HepG2 (cell line): ENCODE data around the gene ONECUT2. TPM values are rescaled to one million over a fixed set of nuclear protein-coding genes. Genes with fewer than 3 reads are reported as not detected.

ENCODE experiments used
- ATAC-seq: fragments of 200-7000 bp; cut with Tn5 transposase; 3 replicates; pipeline ENCODE4 v1.9.1; 2020; ENCODE audit warnings: mild to moderate bottlenecking, moderate library complexity
- BruUV-seq: library from RNA; stranded (reverse); fragments of 400-500 nt; replicated peaks from 2 replicates; lab custom pipeline; 2021; lab: Mats Ljungman, UMichigan
- CTCF ChIA-PET: fragments of 300-600 bp; formaldehyde crosslinking; extraction: SDS; loops from one replicate; lab custom pipeline; 2021; ENCODE audit warnings: low total read pairs, inconsistent platforms, low intra/inter-chr PET ratio; lab: Yijun Ruan, JAX
- POLR2A ChIA-PET: fragments of 350-600 bp; sonication (Branson Sonifier 250); formaldehyde crosslinking; loops from one replicate; lab custom pipeline; 2020; ENCODE audit warnings: antibody characterized with exemption, inconsistent platforms; lab: Yijun Ruan, JAX
- DNase-seq: peaks from one replicate; pipeline ENCODE4 v3.0.0-alpha.2; 2015; ENCODE audit warnings: low spot score
- FAIRE-seq: peaks from 3 replicates; lab custom pipeline; 2011; peaks lifted over from hg19 to GRCh38; lab: Jason Lieb, UNC
- H2AFZ ChIP-seq: one replicate; pipeline ENCODE4 v1.6.1; 2011; ENCODE audit warnings: low read length, inconsistent platforms
- H3K27ac ChIP-seq: fragments of 300-600 bp; 3 replicates; pipeline ENCODE4 v1.8.0; 2011; ENCODE audit warnings: mixed run types, mild to moderate bottlenecking, mixed read lengths, low read length, inconsistent platforms; ENCODE audit not compliant: insufficient read depth; ENCODE audit errors: extremely low read length
- H3K27me3 ChIP-seq, 2 experiments: fragments of 200-600 bp in 1 of 2; 2 replicates in 1 of 2; 3 replicates in 1 of 2; pipeline versions ENCODE4 v1.6.0 to v1.8.0; 2011; ENCODE audit warnings: low read length in 2 of 2, mild to moderate bottlenecking in 2 of 2, moderate library complexity in 2 of 2, inconsistent platforms in 1 of 2; ENCODE audit not compliant: insufficient read depth in 2 of 2, control insufficient read depth in 1 of 2
- H3K36me3 ChIP-seq, 2 experiments: fragments of 200-600 bp in 1 of 2; replicated peaks in 1 of 2; 2 replicates in 1 of 2; 3 replicates in 1 of 2; pipeline versions ENCODE4 v1.5.1 to v1.8.0; 2011; ENCODE audit warnings: low read length in 2 of 2, inconsistent platforms in 1 of 2; ENCODE audit not compliant: insufficient read depth in 2 of 2, control insufficient read depth in 1 of 2
- H3K4me1 ChIP-seq: 2 replicates; pipeline ENCODE4 v1.5.1; 2012; ENCODE audit warnings: low read length, inconsistent platforms; ENCODE audit not compliant: insufficient read depth
- H3K4me2 ChIP-seq: 2 replicates; pipeline ENCODE4 v1.6.0; 2011; ENCODE audit warnings: low read depth, low read length, inconsistent platforms
- H3K4me3 ChIP-seq, 3 experiments: fragments of 200-600 bp in 1 of 3; sonication (generic), shearing (Covaris generic) in 1 of 3; replicated peaks in 1 of 3; 2 replicates each; pipeline ENCODE4 v1.5.1; 2011 to 2016; ENCODE audit warnings: low read length in 3 of 3, inconsistent platforms in 2 of 3, low read depth in 2 of 3, mild to moderate bottlenecking in 2 of 3, control low read depth in 1 of 3, mixed read lengths in 1 of 3; ENCODE audit not compliant: insufficient read depth in 1 of 3
- H3K79me2 ChIP-seq: one replicate; pipeline ENCODE4 v1.6.1; 2011; ENCODE audit warnings: low read length, inconsistent platforms; ENCODE audit not compliant: insufficient read depth
- H3K9ac ChIP-seq: 2 replicates; pipeline ENCODE4 v1.6.0; 2011; ENCODE audit warnings: mild to moderate bottlenecking, low read depth, low read length, inconsistent platforms; ENCODE audit not compliant: insufficient read depth
- H3K9me3 ChIP-seq: 2 replicates; pipeline ENCODE4 v1.5.1; 2012; ENCODE audit warnings: mild to moderate bottlenecking, low read length
- H4K20me1 ChIP-seq: 2 replicates; pipeline ENCODE4 v1.6.0; 2011; ENCODE audit warnings: inconsistent platforms, mild to moderate bottlenecking, low read length, moderate library complexity; ENCODE audit not compliant: insufficient read depth
- EED ChIP-seq: sonication (generic); formaldehyde crosslinking; IDR thresholded peaks from 2 replicates; pipeline ENCODE4 v1.5.0; 2020; ENCODE audit warnings: mild to moderate bottlenecking, missing genetic modification reagents
- ELF3 ChIP-seq: IDR thresholded peaks from 2 replicates; pipeline ENCODE4 v1.6.1; 2016; ENCODE audit warnings: missing genetic modification reagents, missing compliant biosample characterization
- HDAC1 ChIP-seq: sonication (generic); formaldehyde crosslinking; IDR thresholded peaks from 2 replicates; pipeline ENCODE4 v1.5.1; 2020; ENCODE audit warnings: mild to moderate bottlenecking, missing genetic modification reagents
- JUN ChIP-seq: sonication (generic); formaldehyde crosslinking; IDR thresholded peaks from 2 replicates; pipeline ENCODE4 v1.4.0; 2020; ENCODE audit warnings: mild to moderate bottlenecking, missing genetic modification reagents
- MEF2D ChIP-seq: sonication (generic); formaldehyde crosslinking; IDR thresholded peaks from 2 replicates; pipeline ENCODE4 v1.5.1; 2020; ENCODE audit warnings: mild to moderate bottlenecking, missing genetic modification reagents
- REXO4 ChIP-seq: sonication (generic); formaldehyde crosslinking; IDR thresholded peaks from 2 replicates; pipeline ENCODE4 v1.8.0; 2022; ENCODE audit warnings: missing genetic modification reagents, mild to moderate bottlenecking, borderline replicate concordance
- SETDB1 ChIP-seq: sonication (generic); formaldehyde crosslinking; IDR thresholded peaks from 2 replicates; pipeline ENCODE4 v1.5.1; 2020; ENCODE audit warnings: missing genetic modification reagents, mild to moderate bottlenecking, borderline replicate concordance
- SOX6 ChIP-seq, 2 experiments: fragments of 450-650 bp in 1 of 2; sonication (generic) in 1 of 2; formaldehyde crosslinking in 1 of 2; IDR thresholded peaks; 2 replicates each; pipeline versions ENCODE4 v1.4.0 to v1.6.1; 2017 to 2020; ENCODE audit warnings: antibody characterized with exemption in 1 of 2, mild to moderate bottlenecking in 1 of 2, missing genetic modification reagents in 1 of 2
- ZNF160 ChIP-seq: sonication (generic); formaldehyde crosslinking; IDR thresholded peaks from 2 replicates; pipeline ENCODE4 v1.8.0; 2022; ENCODE audit warnings: mild to moderate bottlenecking, inconsistent platforms, missing genetic modification reagents
- ZNF20 ChIP-seq: sonication (generic); formaldehyde crosslinking; IDR thresholded peaks from 2 replicates; pipeline ENCODE4 v1.4.0; 2020; ENCODE audit warnings: mild to moderate bottlenecking, moderate library complexity, missing genetic modification reagents
- ZNF430 ChIP-seq: sonication (generic); formaldehyde crosslinking; IDR thresholded peaks from 2 replicates; pipeline ENCODE4 v1.9.0; 2021; ENCODE audit warnings: mild to moderate bottlenecking, missing genetic modification reagents
- WGBS: methylation state at CpG from one replicate; pipeline ENCODE4 v1.1.6; 2017; ENCODE audit warnings: low lambda C conversion rate; 5-methylcytosine and 5-hydroxymethylcytosine counted together
- in situ Hi-C: cut with HindIII; loops from 2 replicates; pipeline ENCODE4 v1.10.0; 2017; ENCODE audit warnings: low pct_unique_long_range_greater_than_20kb; ENCODE audit not compliant: extremely low pct_ligation_motif_present
- intact Hi-C: fragments of 100-400 bp; cut with micrococcal nuclease; formaldehyde crosslinking; loops from one replicate; pipeline ENCODE4 v1.10.0; 2022; ENCODE audit not compliant: unreplicated experiment
- polyA plus RNA-seq, 8 experiments: library from polyadenylated mRNA; depleted of rRNA in 3 of 8; stranded (reverse) in 7 of 8; unstranded in 1 of 8; fragments of >200 nt; fragmentation: Illumina TruSeq in 4 of 8; extraction: Trizol in 4 of 8; gene quantifications; 2 replicates each; pipeline versions ENCODE4 v1.2.1 to v1.2.3, GENCODE V29; 2011 to 2016; ENCODE audit warnings: low read depth in 4 of 8, missing spikeins in 1 of 8, mixed read lengths in 1 of 8; ENCODE audit not compliant: insufficient read depth in 1 of 8
- total RNA-seq, 5 experiments: library from RNA; depleted of rRNA; stranded (reverse); fragments of >200 nt; fragmentation: Illumina TruSeq; extraction: Trizol; gene quantifications; 2 replicates each; pipeline ENCODE4 v1.2.3, GENCODE V29; 2016; ENCODE audit warnings: low read depth in 1 of 5
- TF ChIP-seq, protein P1 (sequence below): sonication (generic); formaldehyde crosslinking; IDR thresholded peaks from 2 replicates; pipeline ENCODE4 v1.4.0; 2020; ENCODE audit warnings: missing genetic modification reagents
- TF ChIP-seq, protein P2 (sequence below), 2 experiments: fragments of 450-650 bp in 1 of 2; sonication (generic) in 1 of 2; formaldehyde crosslinking in 1 of 2; IDR thresholded peaks; 2 replicates each; pipeline versions ENCODE4 v1.6.1 to v1.8.0; 2016 to 2022; ENCODE audit warnings: antibody characterized with exemption in 1 of 2, mild to moderate bottlenecking in 1 of 2, missing genetic modification reagents in 1 of 2

ONECUT2 gene
- total and polyA plus RNA-seq, 2 of the 13 experiments (the other 11 are each of a cell fraction or from before 2014, with no cell fraction given): 3.0 to 3.2 TPM

DNA sequence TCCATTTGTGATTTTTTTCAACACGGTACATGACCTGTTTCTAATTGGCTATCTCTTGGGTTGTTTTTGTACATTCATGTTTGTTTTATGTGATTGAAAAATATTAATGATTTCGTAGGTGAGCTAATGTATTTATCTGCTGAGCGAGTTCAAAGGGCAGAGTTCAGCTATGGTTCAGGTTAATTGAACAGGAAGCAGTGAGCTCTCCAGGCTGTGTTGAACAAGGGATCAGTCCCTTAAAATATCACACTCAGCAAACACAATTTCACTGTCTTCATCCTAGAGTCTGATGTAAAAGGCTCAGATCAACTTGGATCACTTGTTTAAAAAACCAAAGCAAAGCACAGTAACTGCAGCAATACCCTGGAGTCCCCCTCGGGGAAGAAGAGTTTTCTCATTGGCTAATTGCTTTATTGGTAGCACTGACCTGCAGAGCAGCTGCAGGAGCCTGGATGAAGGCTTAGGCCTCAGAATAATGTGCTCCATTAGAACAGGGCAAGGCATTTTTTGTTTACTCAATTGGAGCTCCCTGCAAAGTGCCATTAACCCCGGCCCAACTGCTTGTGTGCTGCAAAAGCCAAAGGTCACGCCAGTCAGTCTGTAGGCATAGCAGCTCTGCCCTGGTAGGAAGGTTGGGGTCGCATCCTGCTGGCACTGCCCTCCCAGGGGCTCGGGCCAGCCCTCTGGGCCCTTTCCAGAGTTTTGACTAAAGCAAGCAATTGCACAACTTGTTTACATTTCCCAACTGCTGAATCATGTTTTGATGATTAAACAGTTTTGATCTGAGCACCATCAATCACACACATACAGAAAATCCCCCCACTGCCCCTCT is 10.5 kb downstream of the ONECUT2 start:
- BruUV-seq: no TSS peak
- ATAC-seq: peak; percentile 75
- H3K4me3 ChIP-seq: peak overlapping the region in 2 of 3 experiments; percentile 13 to 49; a peak in 3 of 6 replicates
- H3K4me1 ChIP-seq: peaks cover 53% of the 10 kb centered on the region
- in situ Hi-C loops: loop anchor here (10.0 kb wide), 2 partner anchors 581 to 701 kb away; no protein-coding TSS in a partner anchor
- peaks cover 16% of the 10 kb centered on the region for H3K79me2 ChIP-seq
- peaks cover 13% of the 10 kb centered on the region for H4K20me1 ChIP-seq
- WGBS: 6% methylated on average over 5 of the region's 8 CpGs
- H3K9ac ChIP-seq: no peak overlapping the region
- H3K36me3 ChIP-seq: peaks cover 4 to 6% of the 10 kb centered on the region in 2 experiments; a peak in 1 of 5 replicates
- peak overlapping the region; percentile 65 for H3K4me2 ChIP-seq
- intact Hi-C loops: loop anchor here (1.0 kb wide), 1 partner anchor 576 kb away; no protein-coding TSS in a partner anchor
- no peaks in the 10 kb centered on the region for H3K27me3 ChIP-seq
- H3K27ac ChIP-seq: peak overlapping the region; percentile 71
- POLR2A ChIA-PET: interaction anchor here (1.3 kb wide), 1 partner anchor 11 kb away, joined by 5 read pairs; the partner anchor contains the start of gene ONECUT2
- DNase-seq: peak; percentile 55
- CTCF ChIA-PET: interaction anchor here (0.9 to 1.4 kb wide), 3 partner anchors 164 to 697 kb away, joined by 3 to 10 read pairs (median 4); no protein-coding TSS in a partner anchor
- H3K9me3 ChIP-seq: no peaks in the 10 kb centered on the region
- no peak overlapping the region for H2AFZ ChIP-seq
- FAIRE-seq: peak; percentile 72
- TF ChIP-seq MEF2D (CRISPR knock-in tag): 0 out of 2 replicates have a peak, but pooled peaks have one; percentile 30
- TF ChIP-seq JUN (CRISPR knock-in tag): no peak
- TF ChIP-seq, protein P1, sequence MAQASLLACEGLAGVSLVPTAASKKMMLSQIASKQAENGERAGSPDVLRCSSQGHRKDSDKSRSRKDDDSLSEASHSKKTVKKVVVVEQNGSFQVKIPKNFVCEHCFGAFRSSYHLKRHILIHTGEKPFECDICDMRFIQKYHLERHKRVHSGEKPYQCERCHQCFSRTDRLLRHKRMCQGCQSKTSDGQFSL (CRISPR knock-in tag): no peak
- TF ChIP-seq ZNF430 (CRISPR knock-in tag): no peak
- no peak for TF ChIP-seq SOX6 (IDR thresholded peaks at IDR 0.05)
- peak; percentile 71 for TF ChIP-seq SOX6 (CRISPR knock-in tag; IDR thresholded peaks at IDR 0.05)
- TF ChIP-seq EED: no peak
- no peak for TF ChIP-seq SETDB1 (CRISPR knock-in tag)
- TF ChIP-seq, protein P2, sequence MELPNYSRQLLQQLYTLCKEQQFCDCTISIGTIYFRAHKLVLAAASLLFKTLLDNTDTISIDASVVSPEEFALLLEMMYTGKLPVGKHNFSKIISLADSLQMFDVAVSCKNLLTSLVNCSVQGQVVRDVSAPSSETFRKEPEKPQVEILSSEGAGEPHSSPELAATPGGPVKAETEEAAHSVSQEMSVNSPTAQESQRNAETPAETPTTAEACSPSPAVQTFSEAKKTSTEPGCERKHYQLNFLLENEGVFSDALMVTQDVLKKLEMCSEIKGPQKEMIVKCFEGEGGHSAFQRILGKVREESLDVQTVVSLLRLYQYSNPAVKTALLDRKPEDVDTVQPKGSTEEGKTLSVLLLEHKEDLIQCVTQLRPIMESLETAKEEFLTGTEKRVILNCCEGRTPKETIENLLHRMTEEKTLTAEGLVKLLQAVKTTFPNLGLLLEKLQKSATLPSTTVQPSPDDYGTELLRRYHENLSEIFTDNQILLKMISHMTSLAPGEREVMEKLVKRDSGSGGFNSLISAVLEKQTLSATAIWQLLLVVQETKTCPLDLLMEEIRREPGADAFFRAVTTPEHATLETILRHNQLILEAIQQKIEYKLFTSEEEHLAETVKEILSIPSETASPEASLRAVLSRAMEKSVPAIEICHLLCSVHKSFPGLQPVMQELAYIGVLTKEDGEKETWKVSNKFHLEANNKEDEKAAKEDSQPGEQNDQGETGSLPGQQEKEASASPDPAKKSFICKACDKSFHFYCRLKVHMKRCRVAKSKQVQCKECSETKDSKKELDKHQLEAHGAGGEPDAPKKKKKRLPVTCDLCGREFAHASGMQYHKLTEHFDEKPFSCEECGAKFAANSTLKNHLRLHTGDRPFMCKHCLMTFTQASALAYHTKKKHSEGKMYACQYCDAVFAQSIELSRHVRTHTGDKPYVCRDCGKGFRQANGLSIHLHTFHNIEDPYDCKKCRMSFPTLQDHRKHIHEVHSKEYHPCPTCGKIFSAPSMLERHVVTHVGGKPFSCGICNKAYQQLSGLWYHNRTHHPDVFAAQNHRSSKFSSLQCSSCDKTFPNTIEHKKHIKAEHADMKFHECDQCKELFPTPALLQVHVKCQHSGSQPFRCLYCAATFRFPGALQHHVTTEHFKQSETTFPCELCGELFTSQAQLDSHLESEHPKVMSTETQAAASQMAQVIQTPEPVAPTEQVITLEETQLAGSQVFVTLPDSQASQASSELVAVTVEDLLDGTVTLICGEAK (IDR thresholded peaks at IDR 0.05): no peak
- TF ChIP-seq, protein P2 (CRISPR knock-in tag; IDR thresholded peaks at IDR 0.05): peak; percentile 59; the same call in 1 of the 2 replicates
- no peak for TF ChIP-seq REXO4 (CRISPR knock-in tag)
- 0 out of 2 replicates have a peak, but pooled peaks have one; percentile 52 for TF ChIP-seq HDAC1 (CRISPR knock-in tag)
- TF ChIP-seq ZNF20 (CRISPR knock-in tag): no peak
- TF ChIP-seq ZNF160 (CRISPR knock-in tag): no peak
- TF ChIP-seq ELF3 (CRISPR knock-in tag): peak; percentile 64
